GM18907 (cell line): ENCODE measurements around the gene MRPL9.

Experiments used
- ATAC-seq: cut with Tn5 transposase; IDR thresholded peaks from one replicate; pipeline ENCODE4 v1.9.1; 2021; ENCODE audit warnings: mild to moderate bottlenecking, moderate library complexity; ENCODE audit not compliant: unreplicated experiment

The MRPL9 gene

DNA sequence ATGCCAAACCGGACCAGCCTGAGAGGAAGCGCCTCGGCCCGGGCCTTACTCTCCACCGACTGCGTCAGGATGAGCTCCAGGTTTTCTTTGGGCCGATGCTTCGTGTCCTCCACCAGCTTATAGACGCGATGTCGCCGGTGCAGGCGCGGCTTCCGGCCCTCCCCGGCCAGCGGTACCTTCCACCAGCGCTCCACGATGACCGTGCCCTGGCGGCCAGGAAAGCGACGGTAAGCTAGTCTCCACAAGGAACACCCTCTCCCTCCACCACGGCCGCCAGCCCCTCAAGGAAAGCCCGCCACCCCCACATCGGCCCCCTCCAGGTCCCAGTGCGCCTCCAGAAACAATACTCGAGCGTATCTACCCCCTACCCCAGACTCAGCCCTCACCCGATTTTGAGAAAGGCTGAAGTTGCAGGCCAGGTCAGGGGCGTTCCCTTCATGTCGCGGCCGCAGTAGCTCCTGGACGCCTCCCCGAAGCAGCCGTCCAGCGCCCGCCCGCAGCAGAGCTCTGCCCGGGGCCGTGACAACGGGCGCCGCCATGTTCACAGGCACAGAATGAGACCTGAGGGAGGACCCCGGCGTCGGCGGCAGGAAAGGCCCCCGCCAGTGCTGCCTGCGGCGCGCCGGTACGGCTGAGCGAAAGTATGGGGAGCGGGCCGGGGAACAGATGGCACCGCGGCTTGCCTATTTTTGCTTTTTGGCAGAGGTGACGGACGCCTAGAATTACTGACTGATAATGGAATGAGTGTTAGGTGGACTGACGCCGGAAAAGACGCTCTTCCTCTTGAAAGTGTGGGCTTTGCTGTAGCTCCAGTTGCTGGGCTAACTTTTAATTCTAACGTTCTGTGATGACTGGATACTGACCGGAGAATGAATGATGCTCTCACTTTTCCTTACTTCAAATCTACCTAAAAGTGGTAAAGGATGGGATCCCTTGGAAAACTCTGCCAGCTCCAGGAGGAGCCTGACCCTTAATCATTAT lies at the start of gene MRPL9:
Gene MRPL9, minus strand, starts transcription at position 556 of the 981 bp plus-strand sequence. Its CDS starts 17 bp downstream, at position 539.
- ATAC-seq: peak; percentile 93

DNA sequence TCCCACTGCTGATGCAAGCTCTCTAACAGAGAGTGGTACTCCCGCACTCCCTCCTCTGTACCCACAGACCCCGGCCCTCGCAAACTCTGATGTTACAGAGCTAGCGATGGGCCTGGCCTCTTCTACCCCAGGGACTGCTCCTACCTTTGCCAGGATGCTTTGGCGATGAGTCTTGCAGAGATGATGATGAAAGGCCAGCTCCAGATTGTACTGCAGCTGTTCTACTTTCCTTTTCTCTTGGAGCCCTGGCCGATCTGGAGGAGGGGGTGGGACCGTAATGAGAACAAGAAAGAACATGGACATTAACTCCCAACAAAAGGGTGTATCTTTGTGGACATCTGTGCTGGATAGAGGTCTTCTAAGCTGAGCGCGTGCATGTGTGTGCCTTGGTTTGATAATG lies 47.9 kb upstream of the MRPL9 start:
- no peak for ATAC-seq

DNA sequence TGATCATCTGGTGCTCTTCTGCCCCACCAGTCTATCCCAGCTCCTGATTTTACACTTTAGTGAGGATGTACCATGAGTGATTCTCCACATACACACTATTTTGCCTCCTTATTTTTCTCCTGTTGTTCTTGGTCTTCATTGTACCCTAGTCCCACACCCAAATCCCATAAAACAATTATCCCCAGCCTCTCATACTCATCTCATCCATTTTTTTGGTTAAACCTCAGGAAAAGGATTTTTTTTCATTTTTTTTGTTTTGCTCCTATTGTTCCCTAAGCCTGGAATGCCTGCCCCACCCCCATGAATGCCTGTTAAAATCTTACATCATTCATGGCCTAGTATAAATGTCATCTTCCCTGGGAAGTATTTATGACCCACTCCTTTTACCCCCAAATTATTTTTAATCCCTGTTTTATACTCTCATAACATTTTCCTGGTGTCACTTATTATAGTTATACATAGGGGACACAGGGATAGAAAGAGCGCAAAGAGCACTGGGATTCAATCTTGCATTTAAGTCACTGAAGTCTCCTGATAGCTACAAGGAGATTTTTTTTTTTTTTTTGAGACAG lies 46.8 kb upstream of the MRPL9 start:
- ATAC-seq: no peak

DNA sequence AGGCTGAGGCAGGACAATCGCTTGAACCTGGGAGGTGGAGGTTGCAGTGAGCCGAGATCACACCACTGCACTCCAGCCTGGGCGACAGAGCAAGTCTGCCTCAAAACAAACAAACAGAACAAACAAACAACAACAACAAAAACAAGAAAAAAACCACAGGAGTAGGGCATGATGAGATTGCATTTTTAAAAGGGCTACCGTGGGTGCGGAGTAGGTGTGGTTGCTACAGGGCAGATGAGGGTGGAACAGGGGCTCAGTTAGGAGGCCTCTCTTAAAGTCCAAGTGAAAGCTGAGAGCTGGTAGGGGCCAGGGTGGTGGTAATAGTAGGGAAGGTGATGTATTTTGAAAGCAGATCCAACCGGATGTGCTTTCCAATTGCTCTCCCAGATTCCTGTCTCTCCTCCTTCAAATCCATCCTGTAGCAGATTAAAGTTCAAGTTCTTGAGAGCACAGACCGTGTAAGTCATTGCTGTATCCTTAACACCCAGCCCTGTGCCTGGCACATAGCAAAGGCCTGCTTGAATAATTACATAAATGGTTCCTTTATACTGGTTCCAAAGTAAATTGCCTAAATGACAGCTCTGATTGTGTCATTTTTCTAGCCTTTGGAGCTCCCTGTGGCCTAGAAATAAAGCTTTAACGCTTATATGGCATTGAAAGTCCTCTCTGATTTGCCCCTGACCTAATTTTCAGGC lies 46.1 kb upstream of the MRPL9 start:
- ATAC-seq: no peak

DNA sequence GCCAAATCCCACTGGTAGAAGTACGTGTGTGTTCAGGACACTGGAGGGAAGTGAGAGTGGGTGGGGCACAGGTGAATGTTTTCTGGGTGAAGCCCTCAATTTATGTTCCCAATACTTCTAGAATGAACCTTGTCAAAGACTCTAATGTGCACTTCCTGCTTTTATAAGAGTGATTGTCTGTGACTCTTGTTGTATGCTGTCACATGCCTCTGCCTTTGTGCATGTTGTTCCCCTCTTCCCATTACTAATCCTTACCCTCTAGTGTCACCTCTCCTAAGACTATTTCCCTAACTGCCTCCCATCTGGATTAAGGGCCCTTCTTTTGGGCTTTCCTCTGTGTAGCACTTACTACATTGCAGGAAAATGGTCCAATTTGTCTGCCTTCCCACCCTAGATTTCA lies 44.5 kb upstream of the MRPL9 start:
- no peak for ATAC-seq

DNA sequence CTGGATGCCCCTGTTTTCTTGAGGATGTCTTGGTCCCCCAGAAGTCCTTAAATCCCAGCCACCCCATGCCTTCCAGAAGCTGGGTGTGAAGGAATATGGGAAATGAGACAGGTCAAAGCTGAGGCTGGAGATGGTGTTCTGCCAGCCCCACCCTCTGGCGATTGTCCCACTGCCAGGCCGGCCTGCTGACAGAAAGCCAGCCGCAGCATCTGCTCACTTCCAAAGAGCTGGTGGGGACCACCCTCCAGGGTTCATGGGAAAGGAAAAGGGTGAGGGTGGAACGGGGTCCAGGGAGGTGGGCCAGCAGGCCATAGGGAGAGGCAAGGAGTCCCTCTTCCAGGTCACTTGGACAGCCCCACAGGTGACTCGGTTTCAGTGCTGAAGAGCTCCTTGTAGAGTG lies 43.8 kb upstream of the MRPL9 start:
- no peak for ATAC-seq

DNA sequence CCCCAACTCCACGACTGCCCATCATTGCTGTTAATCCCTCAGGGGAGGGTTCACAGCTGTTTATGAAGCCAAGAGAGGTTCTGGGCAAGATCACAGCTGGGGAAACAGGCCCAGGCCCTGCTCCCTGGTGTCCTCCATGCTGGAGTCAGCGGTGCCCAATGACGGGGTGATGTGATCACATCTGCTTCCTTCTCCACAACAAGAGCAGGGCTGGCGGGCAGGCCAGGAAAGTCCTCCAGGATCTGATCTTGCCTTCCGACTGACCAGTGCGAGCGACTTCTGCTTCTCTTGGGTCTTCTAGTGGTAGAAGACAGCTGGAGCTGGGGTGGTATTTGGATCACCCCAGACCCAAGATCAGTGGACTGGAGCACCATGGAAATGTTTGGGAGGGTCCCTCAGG lies 42.9 kb upstream of the MRPL9 start:
- no peak for ATAC-seq

DNA sequence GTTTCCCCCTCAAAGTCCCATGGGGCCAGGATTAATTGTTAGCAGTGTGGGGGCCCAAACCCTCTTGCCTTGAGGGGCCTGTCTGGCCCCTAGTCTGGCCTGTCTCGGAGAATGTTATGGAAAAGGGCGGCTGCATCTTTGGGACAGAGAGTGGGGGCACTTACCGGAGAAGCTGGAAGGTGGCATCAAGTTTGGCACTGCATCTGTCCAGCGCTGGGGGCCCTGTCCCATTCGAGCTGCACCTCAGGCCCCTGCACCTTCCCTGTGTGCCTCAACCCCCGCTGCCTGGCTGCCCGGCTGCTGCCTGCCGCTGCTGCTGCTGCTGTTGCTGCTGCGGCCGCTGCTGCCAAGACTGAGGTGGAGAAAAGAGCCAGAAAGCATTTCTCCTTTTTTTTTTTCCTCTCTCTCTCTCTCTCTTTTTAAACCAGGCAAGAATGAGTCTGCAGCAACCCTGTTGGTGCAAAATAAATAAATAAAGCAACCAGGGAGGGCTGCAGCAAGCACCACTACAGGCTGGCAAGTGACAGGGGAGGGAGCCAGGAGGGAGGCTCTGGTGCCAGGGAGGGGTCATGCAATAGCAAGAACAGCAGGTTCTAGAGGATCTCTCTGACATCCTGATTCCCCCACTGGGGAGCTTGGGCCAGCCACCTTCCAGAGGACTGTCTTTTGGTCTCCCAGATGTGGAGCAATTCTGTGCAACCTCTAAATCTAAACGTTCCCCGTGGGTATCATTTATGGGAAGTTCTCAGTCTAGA lies 41.9 kb upstream of the MRPL9 start, which contains the start of gene LINGO4:
Gene LINGO4, minus strand, starts transcription at position 354 of the 755 bp plus-strand sequence. CDS start 2,715 bp downstream, outside the sequence.
- no peak for ATAC-seq

DNA sequence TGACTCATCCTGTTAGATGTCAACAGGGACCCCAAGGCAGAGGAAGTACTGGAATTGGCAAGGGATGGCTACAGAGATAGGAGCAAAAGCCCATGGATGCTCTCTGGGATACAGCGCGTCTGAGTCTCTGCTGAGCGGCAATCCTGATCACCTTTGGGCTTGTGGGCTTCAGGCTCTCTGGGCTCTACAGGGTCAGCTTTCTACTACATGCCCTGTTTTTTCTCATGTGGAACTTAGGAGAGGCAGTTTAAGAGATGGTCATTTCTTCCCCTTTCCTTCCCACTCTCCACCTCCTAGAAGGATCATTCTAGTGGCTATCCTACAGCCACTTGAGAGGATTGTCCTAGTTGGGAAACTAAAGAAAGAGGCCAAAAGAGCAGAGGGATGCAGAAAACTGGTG lies 40.6 kb upstream of the MRPL9 start:
- ATAC-seq: no peak

DNA sequence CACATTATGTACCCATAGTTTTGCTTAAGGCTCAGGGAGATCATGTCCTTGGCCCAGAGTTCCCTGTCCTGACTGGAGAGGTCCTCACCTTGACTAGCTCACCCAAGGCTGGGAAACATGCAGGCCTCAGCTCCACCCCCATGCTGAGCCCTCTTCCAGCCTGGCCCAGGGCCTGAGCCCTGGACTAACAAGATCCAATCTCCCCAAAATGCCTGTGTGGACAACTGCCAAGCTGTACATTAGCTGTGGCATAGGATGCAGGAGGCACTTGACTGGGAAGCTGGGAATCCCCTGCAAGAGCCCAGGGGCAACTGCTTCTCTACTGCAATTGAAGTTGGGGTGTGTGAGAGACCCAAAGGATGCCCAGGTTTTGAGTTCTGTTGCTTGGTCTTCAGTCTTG lies 39.9 kb upstream of the MRPL9 start:
- no peak for ATAC-seq

DNA sequence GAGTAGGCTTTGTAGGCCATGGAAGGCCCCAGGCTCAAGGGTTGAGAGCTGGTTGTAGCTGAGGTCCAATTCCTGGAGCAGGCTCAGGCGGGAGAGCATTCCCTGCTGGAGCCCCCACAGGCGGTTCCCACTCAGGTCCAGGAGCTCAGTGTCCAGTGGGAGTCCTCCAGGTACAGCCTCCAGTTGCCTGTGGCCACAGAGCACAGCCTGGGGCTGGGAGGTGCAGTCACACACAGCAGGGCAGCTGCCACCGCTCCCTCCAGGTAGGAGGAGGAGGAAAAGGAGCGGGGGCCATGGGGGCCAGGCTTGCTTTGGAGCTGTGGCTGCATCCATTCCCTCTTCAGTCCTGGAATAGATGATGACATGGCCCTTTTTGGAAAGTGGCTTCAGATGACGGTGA lies 39.1 kb upstream of the MRPL9 start:
- ATAC-seq: no peak

DNA sequence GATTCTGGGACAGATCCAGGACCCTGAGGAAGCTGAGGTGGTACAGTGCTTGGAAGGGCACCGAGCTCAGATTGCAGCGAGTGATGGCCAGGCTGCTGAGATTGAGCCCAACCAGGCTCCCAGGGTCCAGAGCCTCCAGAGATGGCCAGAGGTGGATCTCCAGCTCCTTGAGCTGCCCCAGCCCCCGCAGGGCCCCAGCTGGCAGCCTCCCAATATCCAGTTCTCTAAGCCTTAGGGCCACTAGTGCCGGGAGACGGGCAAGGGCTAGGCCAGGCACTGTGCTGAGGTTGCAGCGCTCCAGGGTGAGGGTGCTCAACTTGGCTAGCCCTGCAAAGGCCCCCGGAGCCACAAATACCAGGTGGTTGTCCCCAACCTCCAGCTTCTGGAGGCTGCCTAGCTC lies 38.5 kb upstream of the MRPL9 start:
- no peak for ATAC-seq

DNA sequence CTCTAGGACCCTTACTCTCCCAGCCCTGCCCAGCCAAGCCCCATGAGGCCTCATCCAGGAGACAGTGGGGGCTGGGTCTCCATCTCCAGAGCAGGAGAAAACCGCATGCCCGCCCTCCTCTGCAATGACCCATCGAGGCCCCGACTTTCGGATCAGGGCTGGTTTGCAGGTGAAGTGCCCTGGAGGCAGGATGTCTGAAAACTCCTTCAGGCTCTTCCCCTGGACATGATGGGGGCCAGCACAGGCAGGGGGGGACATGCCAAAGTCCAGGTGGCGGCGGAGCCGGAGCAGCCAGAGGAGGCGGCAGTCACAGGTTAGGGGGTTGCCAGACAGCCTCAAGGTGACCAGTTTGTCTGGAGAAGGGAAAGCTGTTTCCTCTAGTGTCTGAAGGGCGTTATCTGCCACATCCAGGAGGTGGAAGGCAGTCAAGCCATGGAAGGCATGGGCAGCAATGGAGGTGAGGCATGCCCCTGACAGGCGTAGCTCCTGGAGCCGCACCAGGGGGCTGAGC lies 38.1 kb upstream of the MRPL9 start:
- ATAC-seq: no peak

DNA sequence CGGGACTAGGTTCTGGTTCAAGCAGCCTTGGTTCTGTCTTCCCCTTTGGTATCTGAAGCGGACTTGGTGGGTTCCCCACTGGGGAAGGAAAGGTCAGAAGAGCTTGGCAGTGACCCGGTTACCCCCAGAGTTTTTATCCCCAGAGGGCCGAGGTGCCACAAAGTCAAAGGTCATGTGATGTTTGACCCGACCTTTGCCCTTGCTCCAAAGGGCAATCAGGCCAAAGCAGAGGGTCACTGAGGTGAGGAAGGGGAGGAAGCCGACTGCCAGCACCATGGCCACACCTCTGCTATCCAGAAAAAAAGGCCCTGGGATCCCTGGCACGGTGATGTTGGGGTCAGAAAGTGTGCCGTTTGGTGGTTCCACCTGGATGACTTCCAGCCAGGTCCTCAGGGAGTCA lies 37.5 kb upstream of the MRPL9 start:
- no peak for ATAC-seq

DNA sequence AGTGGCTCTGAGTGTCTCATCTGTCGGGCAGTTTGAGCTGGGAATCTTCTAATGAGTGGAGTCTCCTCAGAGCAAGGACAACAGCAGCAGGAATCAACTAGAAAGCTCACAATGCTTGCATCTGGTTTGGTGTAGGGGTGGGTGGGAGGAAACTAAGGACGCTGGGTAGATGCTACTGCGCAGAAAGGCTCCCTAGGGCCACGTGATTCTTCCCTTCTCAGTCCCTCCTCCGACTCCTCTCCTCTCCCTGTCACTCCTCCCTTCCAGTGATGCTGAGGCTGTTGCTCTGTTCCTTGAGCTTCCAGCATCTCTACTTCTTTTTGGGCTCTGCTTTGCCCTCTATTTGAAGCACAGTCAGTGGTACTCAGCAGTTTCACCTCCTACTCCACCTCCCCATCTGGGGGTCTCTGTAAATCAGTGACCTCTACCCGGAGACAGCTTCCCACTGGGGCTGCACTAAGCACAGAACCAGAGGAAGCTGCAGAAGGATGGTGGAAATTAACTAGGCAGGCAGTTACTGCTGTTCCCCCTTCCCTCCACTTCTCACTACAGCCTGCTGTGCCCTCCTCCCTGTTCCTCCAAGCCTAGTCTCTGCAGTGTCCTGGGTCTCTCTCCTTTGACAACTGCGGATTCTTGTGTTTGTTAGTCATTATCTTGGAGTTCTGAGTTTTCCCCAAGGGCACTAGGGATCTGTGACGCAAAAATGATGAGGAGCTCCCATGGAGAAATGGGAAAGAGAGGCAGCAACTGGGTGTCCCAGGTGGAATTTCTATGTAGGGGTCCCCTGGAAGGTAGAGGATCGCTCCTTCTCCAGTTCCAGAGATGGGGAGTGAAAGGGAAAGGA lies 36.1 kb upstream of the MRPL9 start:
- ATAC-seq: no peak

DNA sequence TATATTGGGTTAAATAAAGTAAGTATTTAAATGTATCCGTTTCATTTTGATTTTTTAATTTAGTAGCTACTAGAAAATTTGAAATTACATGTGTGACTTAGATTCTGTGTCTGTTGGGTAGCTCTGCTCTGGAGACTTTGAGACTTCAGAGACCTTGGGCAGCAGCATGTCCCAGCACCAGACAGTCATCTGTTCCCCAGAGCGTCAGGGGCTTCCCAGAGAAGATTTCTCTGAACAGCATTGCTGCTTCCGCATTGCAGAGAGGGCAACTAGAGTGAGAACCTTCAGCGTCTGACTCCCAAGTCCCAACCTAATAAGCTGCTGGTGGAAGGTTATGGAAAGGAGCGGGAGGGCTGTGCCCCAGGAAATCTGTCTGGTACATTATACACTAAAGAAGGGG lies 35.3 kb upstream of the MRPL9 start:
- no peak for ATAC-seq

DNA sequence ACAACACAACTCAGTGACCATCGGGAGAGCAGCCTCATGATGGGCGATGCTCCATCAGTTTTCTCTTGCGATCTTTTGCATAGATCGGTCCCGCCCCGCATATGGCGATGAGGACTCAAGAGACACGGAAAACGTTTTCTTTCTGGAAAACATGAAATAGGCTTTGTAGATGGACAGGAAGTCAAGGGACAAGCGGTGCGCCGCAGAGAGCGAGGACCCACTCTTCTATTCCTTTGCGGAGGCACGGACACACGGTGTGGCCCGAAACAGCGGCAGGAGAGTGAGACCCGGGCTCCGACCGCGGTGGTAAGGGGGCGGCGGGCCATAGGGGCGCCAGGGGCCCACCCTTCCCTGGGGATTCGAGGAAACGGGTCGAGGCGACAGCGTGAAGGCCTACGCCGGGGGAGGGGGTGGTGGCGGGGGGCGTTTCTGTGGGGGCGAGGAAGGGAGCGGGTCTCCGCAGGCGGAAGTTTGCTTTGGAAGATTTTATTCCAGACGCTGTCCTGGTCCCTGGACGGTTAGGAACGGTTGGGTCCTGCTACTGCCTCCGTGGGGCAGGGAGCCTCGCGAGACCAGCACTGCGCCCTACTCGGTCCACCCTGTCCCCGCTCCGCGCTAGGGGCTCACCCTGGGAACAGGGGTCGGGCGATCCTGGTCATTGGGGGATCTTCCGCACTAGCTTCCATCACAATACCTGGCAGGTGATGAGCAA lies 27.8 kb upstream of the MRPL9 start:
- ATAC-seq: peak; percentile 7

DNA sequence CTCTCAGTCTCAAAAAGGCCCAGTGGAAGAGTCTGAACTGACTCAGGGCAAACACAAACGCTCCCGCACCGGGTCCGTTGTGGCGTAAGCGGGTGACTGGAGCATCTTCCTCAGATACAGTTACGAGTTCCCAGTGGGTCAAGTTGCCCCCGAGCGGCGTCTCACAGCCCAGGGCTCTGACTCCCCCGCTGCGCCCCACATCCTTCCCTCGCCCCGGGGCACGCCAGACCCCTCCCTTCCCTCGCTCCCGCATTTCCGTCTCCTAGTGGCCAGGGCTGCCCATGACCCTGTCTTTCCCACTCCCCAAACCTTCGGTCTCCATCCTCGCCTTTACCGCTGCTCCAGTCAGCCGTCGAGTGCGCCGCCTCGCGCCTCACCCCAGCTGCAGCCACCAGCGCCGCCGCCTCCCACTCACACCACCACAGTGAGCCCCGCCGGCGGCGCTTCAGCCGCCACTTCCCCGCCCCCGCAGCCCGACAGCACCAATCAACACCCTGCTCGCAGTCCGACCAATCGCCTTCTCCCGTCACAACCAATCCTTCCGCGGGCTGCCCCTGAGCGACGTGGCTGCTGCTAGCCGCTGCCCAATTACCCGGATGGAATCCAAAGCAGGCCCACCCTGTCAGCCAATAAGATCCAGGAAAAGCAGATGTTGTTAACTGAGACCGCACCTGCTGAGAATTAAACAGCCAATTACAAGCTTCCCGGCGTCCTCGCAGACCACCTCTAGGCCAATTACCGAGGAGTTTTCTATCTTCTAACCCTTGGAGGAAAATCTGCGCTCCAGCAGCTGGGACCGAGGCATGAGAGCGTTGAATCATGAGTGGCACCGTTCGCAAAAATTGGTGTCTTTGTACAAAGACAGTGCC lies 27.0 kb upstream of the MRPL9 start, which contains the start of gene TDRKH:
Gene TDRKH, minus strand, starts transcription at position 430 of the 869 bp plus-strand sequence. CDS start 7,478 bp downstream, outside the sequence.
- ATAC-seq: peak; percentile 94
